ENCODE results near the gene COX6A2.

DNA sequence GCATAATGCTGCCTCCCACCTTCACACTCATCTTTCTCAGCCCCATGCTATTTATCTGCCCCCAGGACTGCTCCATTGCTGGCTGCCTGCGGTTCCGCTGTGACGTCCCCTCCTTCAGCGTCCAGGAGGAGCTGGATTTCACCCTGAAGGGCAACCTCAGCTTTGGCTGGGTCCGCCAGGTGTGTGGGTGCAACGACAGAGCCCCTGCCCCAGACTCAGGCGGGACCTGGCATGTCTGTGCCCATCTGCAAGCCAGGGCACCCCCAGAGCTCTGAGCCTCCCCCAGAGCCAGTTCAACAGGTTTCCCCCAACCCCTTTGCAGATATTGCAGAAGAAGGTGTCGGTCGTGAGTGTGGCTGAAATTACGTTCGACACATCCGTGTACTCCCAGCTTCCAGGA is 48.0 kb downstream of the COX6A2 start:
- TF ChIP-seq EZH2 (IDR thresholded peaks at IDR 0.05; ENCODE audit: borderline replicate concordance, low read depth, low read length, severe bottlenecking) (no peak), POLR2AphosphoS5 (IDR thresholded peaks at IDR 0.05; ENCODE audit: insufficient read depth, low read depth, low read length) (no peak), POLR2A (IDR thresholded peaks at IDR 0.05; ENCODE audit: low read depth, low read length) (no peak), JUN (IDR thresholded peaks at IDR 0.05; ENCODE audit: borderline replicate concordance, insufficient read depth, insufficient read length, low read depth) (no peak), MYC (IDR thresholded peaks at IDR 0.05; ENCODE audit: low read depth, low read length) (no peak)
- TF ChIP-seq, protein P1, sequence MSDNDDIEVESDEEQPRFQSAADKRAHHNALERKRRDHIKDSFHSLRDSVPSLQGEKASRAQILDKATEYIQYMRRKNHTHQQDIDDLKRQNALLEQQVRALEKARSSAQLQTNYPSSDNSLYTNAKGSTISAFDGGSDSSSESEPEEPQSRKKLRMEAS (IDR thresholded peaks at IDR 0.05; ENCODE audit: insufficient read depth, insufficient read length): no peak
- TF ChIP-seq, protein P2, sequence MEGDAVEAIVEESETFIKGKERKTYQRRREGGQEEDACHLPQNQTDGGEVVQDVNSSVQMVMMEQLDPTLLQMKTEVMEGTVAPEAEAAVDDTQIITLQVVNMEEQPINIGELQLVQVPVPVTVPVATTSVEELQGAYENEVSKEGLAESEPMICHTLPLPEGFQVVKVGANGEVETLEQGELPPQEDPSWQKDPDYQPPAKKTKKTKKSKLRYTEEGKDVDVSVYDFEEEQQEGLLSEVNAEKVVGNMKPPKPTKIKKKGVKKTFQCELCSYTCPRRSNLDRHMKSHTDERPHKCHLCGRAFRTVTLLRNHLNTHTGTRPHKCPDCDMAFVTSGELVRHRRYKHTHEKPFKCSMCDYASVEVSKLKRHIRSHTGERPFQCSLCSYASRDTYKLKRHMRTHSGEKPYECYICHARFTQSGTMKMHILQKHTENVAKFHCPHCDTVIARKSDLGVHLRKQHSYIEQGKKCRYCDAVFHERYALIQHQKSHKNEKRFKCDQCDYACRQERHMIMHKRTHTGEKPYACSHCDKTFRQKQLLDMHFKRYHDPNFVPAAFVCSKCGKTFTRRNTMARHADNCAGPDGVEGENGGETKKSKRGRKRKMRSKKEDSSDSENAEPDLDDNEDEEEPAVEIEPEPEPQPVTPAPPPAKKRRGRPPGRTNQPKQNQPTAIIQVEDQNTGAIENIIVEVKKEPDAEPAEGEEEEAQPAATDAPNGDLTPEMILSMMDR (IDR thresholded peaks at IDR 0.05; ENCODE audit: extremely low read depth in 1 of 2, insufficient read depth in 1 of 2, low read depth in 1 of 2, low read length in 2 of 2): no peak
